HepG2 (cell line): ENCODE results near the gene CAB39. TPM values are rescaled to one million over a fixed set of nuclear protein-coding genes. Genes with fewer than 3 reads are reported as not detected.

Experiments used
- AGO2 ChIP-seq: fragments of 200-400 bp; formaldehyde crosslinking; optimal IDR thresholded peaks from 2 replicates; pipeline ENCODE3; 2017; ENCODE audit warnings: mild to moderate bottlenecking, low read depth, low read length, moderate library complexity
- AHR ChIP-seq: IDR thresholded peaks from 2 replicates; pipeline ENCODE4 v1.6.1; 2018; ENCODE audit warnings: missing genetic modification reagents, missing compliant biosample characterization
- EEA1 ChIP-seq: sonication (generic); formaldehyde crosslinking; IDR thresholded peaks from 2 replicates; pipeline ENCODE4 v1.5.1; 2020; ENCODE audit warnings: mild to moderate bottlenecking, missing genetic modification reagents, borderline replicate concordance
- MAF1 ChIP-seq: sonication (generic); formaldehyde crosslinking; IDR thresholded peaks from 2 replicates; pipeline ENCODE4 v1.5.0; 2020; ENCODE audit warnings: missing genetic modification reagents, borderline replicate concordance
- MEIS2 ChIP-seq: sonication (generic); formaldehyde crosslinking; IDR thresholded peaks from 2 replicates; pipeline ENCODE4 v1.9.0; 2021; ENCODE audit warnings: mild to moderate bottlenecking, missing genetic modification reagents
- NRL ChIP-seq: sonication (generic); formaldehyde crosslinking; IDR thresholded peaks from 2 replicates; pipeline ENCODE4 v1.5.0; 2020; ENCODE audit warnings: missing genetic modification reagents, mild to moderate bottlenecking, moderate library complexity, borderline replicate concordance
- PCBP2 ChIP-seq: fragments of 200-400 bp; formaldehyde crosslinking; optimal IDR thresholded peaks from 2 replicates; pipeline ENCODE3; 2018; ENCODE audit warnings: low read length, low read depth; ENCODE audit not compliant: poor library complexity, severe bottlenecking
- PPARG ChIP-seq: conservative IDR thresholded peaks from 2 replicates; pipeline ENCODE4 v1.6.1; 2016; ENCODE audit warnings: missing biosample characterization, missing genetic modification reagents
- SMAD3 ChIP-seq: sonication (generic); formaldehyde crosslinking; IDR thresholded peaks from 2 replicates; pipeline ENCODE4 v1.4.0; 2020; ENCODE audit warnings: missing genetic modification reagents
- SMC3 ChIP-seq: IDR thresholded peaks from 2 replicates; pipeline ENCODE4 v1.6.1; 2011; ENCODE audit warnings: low read length, improper control_type of control experiment
- TEF ChIP-seq: sonication (generic); formaldehyde crosslinking; IDR thresholded peaks from 2 replicates; pipeline ENCODE4 v1.5.0; 2020; ENCODE audit warnings: missing genetic modification reagents
- THRA ChIP-seq: sonication (generic); formaldehyde crosslinking; IDR thresholded peaks from 2 replicates; pipeline ENCODE4 v1.4.0; 2020; ENCODE audit warnings: missing genetic modification reagents, borderline replicate concordance
- THYN1 ChIP-seq: sonication (generic); formaldehyde crosslinking; IDR thresholded peaks from 2 replicates; pipeline ENCODE4 v1.8.1; 2023; ENCODE audit warnings: low read depth, mild to moderate bottlenecking, moderate library complexity, missing genetic modification reagents, borderline replicate concordance
- TSC22D2 ChIP-seq: sonication (generic); formaldehyde crosslinking; IDR thresholded peaks from 2 replicates; pipeline ENCODE4 v1.5.1; 2020; ENCODE audit warnings: missing genetic modification reagents, mild to moderate bottlenecking, borderline replicate concordance
- ZBTB8A ChIP-seq: sonication (generic); formaldehyde crosslinking; IDR thresholded peaks from 2 replicates; pipeline ENCODE4 v1.4.0; 2020; ENCODE audit warnings: mild to moderate bottlenecking, low read depth, missing genetic modification reagents, borderline replicate concordance
- ZNF264 ChIP-seq: sonication (generic); formaldehyde crosslinking; IDR thresholded peaks from 2 replicates; pipeline ENCODE4 v1.4.0; 2020; ENCODE audit warnings: missing genetic modification reagents
- ZNF362 ChIP-seq: sonication (generic); formaldehyde crosslinking; IDR thresholded peaks from 2 replicates; pipeline ENCODE4 v1.4.0; 2020; ENCODE audit warnings: missing genetic modification reagents, mild to moderate bottlenecking, borderline replicate concordance
- ZNF446 ChIP-seq: sonication (generic); formaldehyde crosslinking; IDR thresholded peaks from 2 replicates; pipeline ENCODE4 v1.5.0; 2020; ENCODE audit warnings: mild to moderate bottlenecking, missing genetic modification reagents
- ZNF570 ChIP-seq: sonication (generic); formaldehyde crosslinking; IDR thresholded peaks from 2 replicates; pipeline ENCODE4 v1.4.0; 2020; ENCODE audit warnings: mild to moderate bottlenecking, missing genetic modification reagents, borderline replicate concordance
- ZNF572 ChIP-seq: sonication (generic); formaldehyde crosslinking; IDR thresholded peaks from 2 replicates; pipeline ENCODE4 v1.5.1; 2020; ENCODE audit warnings: mild to moderate bottlenecking, missing genetic modification reagents
- ZNF580 ChIP-seq: IDR thresholded peaks from 2 replicates; pipeline ENCODE4 v1.6.1; 2016; ENCODE audit warnings: low read depth, borderline replicate concordance
- ZNF672 ChIP-seq: sonication (generic); formaldehyde crosslinking; IDR thresholded peaks from 2 replicates; pipeline ENCODE4 v1.8.1; 2022; ENCODE audit warnings: missing genetic modification reagents
- ZNF737 ChIP-seq: sonication (generic); formaldehyde crosslinking; IDR thresholded peaks from 2 replicates; pipeline ENCODE4 v1.5.0; 2020; ENCODE audit warnings: missing genetic modification reagents, mild to moderate bottlenecking, borderline replicate concordance
- ZNF775 ChIP-seq: sonication (generic); formaldehyde crosslinking; IDR thresholded peaks from 2 replicates; pipeline ENCODE4 v1.4.0; 2020; ENCODE audit warnings: missing genetic modification reagents, mild to moderate bottlenecking, moderate library complexity, borderline replicate concordance
- ZNF792 ChIP-seq: IDR thresholded peaks from 2 replicates; pipeline ENCODE4 v1.6.1; 2016
- ZNF878 ChIP-seq: sonication (generic); formaldehyde crosslinking; IDR thresholded peaks from 2 replicates; pipeline ENCODE4 v1.8.1; 2023; ENCODE audit warnings: mild to moderate bottlenecking, missing genetic modification reagents, moderate library complexity
- ZNF883 ChIP-seq: sonication (generic); formaldehyde crosslinking; IDR thresholded peaks from 2 replicates; pipeline ENCODE4 v1.5.1; 2020; ENCODE audit warnings: mild to moderate bottlenecking, missing genetic modification reagents; ENCODE audit errors: not compliant biosample characterization
- polyA plus RNA-seq, 8 experiments: library from polyadenylated mRNA; depleted of rRNA in 3 of 8; stranded (reverse) in 7 of 8; unstranded in 1 of 8; fragments of >200 nt; fragmentation: Illumina TruSeq in 4 of 8; extraction: Trizol in 4 of 8; gene quantifications; 2 replicates each; pipeline versions ENCODE4 v1.2.1 to v1.2.3, GENCODE V29; 2011 to 2016; ENCODE audit warnings: low read depth in 4 of 8, missing spikeins in 1 of 8, mixed read lengths in 1 of 8; ENCODE audit not compliant: insufficient read depth in 1 of 8
- total RNA-seq, 5 experiments: library from RNA; depleted of rRNA; stranded (reverse); fragments of >200 nt; fragmentation: Illumina TruSeq; extraction: Trizol; gene quantifications; 2 replicates each; pipeline ENCODE4 v1.2.3, GENCODE V29; 2016; ENCODE audit warnings: low read depth in 1 of 5

The CAB39 gene
- total and polyA plus RNA-seq, 2 of the 13 experiments (the other 11 are each of a cell fraction or from before 2014, with no cell fraction given), result 19.3 to 45.3 TPM

GRCh38 chr2:230738924-230739323 lies 26.3 kb downstream of the CAB39 start (continued):
- TF ChIP-seq ZNF580 (CRISPR knock-in tag) (no peak), THYN1 (no peak), AHR (CRISPR knock-in tag) (no peak; the same call in 1 of the 2 replicates), MAF1 (CRISPR knock-in tag) (no peak), ZBTB8A (CRISPR knock-in tag) (no peak), TSC22D2 (CRISPR knock-in tag) (no peak), PCBP2 (no peak), ZNF878 (CRISPR knock-in tag) (no peak), THRA (CRISPR knock-in tag) (peak; percentile 74; the same call in 1 of the 2 replicates), ZNF672 (CRISPR knock-in tag) (no peak), SMAD3 (CRISPR knock-in tag) (peak; percentile 74; the same call in 1 of the 2 replicates), ZNF775 (CRISPR knock-in tag) (no peak; the same call in 1 of the 2 replicates), ZNF570 (CRISPR knock-in tag) (no peak), ZNF446 (CRISPR knock-in tag) (no peak), PPARG (CRISPR knock-in tag) (peak; percentile 95), SMC3 (no peak), TEF (no peak), NRL (no peak), MEIS2 (CRISPR knock-in tag) (no peak; the same call in 1 of the 2 replicates), EEA1 (CRISPR knock-in tag) (no peak), ZNF792 (CRISPR knock-in tag) (no peak), ZNF883 (CRISPR knock-in tag) (no peak), ZNF572 (CRISPR knock-in tag) (no peak), ZNF264 (no peak), AGO2 (no peak), ZNF362 (CRISPR knock-in tag) (no peak), ZNF737 (CRISPR knock-in tag) (no peak)
